ENCODE measurements around the gene SPATA7. TPM values are rescaled to one million over a fixed set of nuclear protein-coding genes. Genes with fewer than 3 reads are reported as not detected.
"Not testable (repeated sequence)": the region's sequence is repeated elsewhere in the genome, so short reads cannot be mapped to it uniquely, and the experiment has no call there.

Gene SPATA7
- total RNA-seq, 4 donors from 2014 or later: 2.8 to 15.7 (median 10.8) TPM

DNA sequence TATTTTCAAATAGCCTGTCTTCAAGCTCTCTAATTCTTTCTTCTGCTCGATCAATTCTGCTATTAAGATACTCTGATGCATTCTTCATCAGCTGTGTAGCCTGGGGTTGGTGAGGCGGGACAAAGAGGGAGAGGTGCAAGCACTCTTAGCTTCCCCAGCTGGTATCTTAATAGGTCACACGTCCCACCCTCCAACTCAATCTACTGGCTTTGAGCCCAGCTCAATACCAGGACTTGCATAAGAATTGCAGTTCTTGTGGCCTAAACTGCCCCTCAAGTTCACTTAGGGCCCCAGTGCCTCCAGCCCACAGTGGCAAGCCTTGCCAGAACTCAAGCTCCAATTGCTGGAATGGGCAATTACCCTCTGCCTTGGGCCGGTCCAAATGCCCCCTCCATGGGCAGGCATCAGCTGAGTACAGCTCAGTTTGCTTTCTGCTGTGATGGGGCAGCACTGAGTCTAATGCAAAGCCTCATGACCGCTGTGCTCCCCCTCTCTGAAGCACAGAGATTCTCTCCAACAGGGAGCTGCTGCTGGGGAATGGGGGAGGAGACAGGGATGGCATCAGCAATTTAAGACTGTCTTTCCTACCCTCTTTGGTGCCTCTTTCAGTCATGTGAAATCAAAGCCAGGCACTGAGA is 5.6 kb upstream of the SPATA7 start:
- H3K27me3 ChIP-seq: no peaks in the 10 kb centered on the region
- H3K9me3 ChIP-seq: no peaks in the 10 kb centered on the region
- TF ChIP-seq POLR2A (IDR thresholded peaks at IDR 0.05): no peak
- TF ChIP-seq, protein P1, sequence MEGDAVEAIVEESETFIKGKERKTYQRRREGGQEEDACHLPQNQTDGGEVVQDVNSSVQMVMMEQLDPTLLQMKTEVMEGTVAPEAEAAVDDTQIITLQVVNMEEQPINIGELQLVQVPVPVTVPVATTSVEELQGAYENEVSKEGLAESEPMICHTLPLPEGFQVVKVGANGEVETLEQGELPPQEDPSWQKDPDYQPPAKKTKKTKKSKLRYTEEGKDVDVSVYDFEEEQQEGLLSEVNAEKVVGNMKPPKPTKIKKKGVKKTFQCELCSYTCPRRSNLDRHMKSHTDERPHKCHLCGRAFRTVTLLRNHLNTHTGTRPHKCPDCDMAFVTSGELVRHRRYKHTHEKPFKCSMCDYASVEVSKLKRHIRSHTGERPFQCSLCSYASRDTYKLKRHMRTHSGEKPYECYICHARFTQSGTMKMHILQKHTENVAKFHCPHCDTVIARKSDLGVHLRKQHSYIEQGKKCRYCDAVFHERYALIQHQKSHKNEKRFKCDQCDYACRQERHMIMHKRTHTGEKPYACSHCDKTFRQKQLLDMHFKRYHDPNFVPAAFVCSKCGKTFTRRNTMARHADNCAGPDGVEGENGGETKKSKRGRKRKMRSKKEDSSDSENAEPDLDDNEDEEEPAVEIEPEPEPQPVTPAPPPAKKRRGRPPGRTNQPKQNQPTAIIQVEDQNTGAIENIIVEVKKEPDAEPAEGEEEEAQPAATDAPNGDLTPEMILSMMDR (IDR thresholded peaks at IDR 0.05): no peak
- no peak for TF ChIP-seq EP300 (IDR thresholded peaks at IDR 0.05; ENCODE audit: low read depth)
- no peak for TF ChIP-seq POLR2AphosphoS5 (IDR thresholded peaks at IDR 0.05)
- no peak for DNase-seq
- in situ Hi-C loops (cut with MboI; ENCODE audit: low pct_ligation_motif_present in 1 of 4, low pct_unique_long_range_greater_than_20kb in 1 of 4, low sequenced_read_pairs in 3 of 4): loop anchor here in 1 of 4 donors (25.0 kb wide), 1 partner anchor 193 kb away; no protein-coding TSS in a partner anchor
- intact Hi-C loops (cut with DNase I; ENCODE audit: low total_unique reads): no loop called here
- peaks cover 0 to 7% (median 2%) of the 10 kb centered on the region in 4 donors for H3K4me1 ChIP-seq
- H3K27ac ChIP-seq: no peak overlapping the region
- H3K36me3 ChIP-seq: no peaks in the 10 kb centered on the region
- 74 to 86% methylated on average over 2 to 5 of the region's 5 CpGs for WGBS, 2 donors (ENCODE audit: low coverage in 1 of 2)
- H3K4me3 ChIP-seq: no peak overlapping the region

- no peak overlapping the region for H3K4me3 ChIP-seq
- H3K9me3 ChIP-seq: no peaks in the 10 kb centered on the region
- H3K36me3 ChIP-seq: no peaks in the 10 kb centered on the region
- H3K27ac ChIP-seq: no peak overlapping the region
- WGBS, 2 donors (ENCODE audit: low coverage in 1 of 2): 40 to 43% methylated on average over 1 to 3 of the region's 3 CpGs
- intact Hi-C loops (cut with DNase I; ENCODE audit: low total_unique reads) (no loop called here), in situ Hi-C loops (cut with MboI; ENCODE audit: low pct_ligation_motif_present in 1 of 4, low pct_unique_long_range_greater_than_20kb in 1 of 4, low sequenced_read_pairs in 3 of 4) (loop anchor here in 1 of 4 donors (25.0 kb wide), 1 partner anchor 193 kb away; no protein-coding TSS in a partner anchor)
- DNase-seq: no peak
- H3K27me3 ChIP-seq: no peaks in the 10 kb centered on the region
- TF ChIP-seq POLR2A (IDR thresholded peaks at IDR 0.05): no peak
- TF ChIP-seq EP300 (IDR thresholded peaks at IDR 0.05; ENCODE audit: low read depth): no peak
- TF ChIP-seq, protein P1 (IDR thresholded peaks at IDR 0.05): no peak
- TF ChIP-seq POLR2AphosphoS5 (IDR thresholded peaks at IDR 0.05): no peak
- peaks cover 0 to 8% (median 2%) of the 10 kb centered on the region in 4 donors for H3K4me1 ChIP-seq
These were observed 5.1 kb upstream of the SPATA7 start for GRCh38 chr14:88380405-88380804.

DNA sequence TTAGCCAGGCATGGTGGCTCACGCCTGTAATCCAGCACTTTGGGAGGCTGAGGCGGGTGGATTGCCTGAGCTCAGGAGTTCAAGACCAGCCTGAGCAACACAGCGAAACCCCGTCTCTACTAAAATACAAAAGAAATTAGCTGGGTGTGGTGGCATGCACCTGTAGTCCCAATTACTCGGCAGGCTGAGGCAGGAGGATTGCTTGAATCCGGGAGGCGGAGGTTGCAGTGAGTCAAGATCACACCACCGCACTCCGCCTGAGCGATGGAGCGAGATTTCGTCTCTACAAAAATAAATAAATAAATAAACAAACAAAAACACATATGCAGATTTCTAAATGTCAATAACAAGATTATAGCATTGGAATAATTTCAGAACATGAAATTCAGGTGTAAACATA is 3.8 kb upstream of the SPATA7 start:
- WGBS, 2 donors (ENCODE audit: low coverage in 1 of 2): 93 to 95% methylated on average over 8 to 12 of the region's 12 CpGs

DNA sequence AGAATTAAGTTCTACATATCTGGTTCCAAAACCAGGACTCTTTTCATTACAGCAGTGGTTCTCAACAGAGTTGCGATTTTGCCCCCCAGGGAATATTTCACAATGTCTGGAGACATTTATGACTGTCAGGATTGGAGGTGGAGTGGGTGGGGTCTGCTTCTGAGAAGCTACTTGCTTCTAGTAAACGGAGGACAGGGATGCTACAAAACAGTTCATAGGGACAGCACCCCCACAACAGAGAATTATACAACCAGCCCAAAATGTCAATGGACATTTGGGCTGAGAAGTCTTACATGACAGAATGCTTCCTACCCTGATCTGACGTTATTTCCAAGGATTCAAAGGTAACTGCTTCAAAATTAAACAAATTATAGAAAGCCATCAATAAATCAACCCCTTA is 739 bp upstream of the SPATA7 start:
- WGBS, 2 donors (ENCODE audit: low coverage in 1 of 2): 9 to 28% methylated on average over 2 to 3 of the region's 3 CpGs
- Histone ChIP-seq H3K4me3 (peak overlapping the region; percentile 62 to 95 (median 74)), H3K36me3 (no peaks in the 10 kb centered on the region), H3K27me3 (no peaks in the 10 kb centered on the region), H3K27ac (peak overlapping the region; percentile 78 to 88 (median 82)), H3K4me1 (peaks cover 0 to 19% (median 7%) of the 10 kb centered on the region in 4 donors), H3K9me3 (no peaks in the 10 kb centered on the region)
- TF ChIP-seq, protein P1 (IDR thresholded peaks at IDR 0.05): no peak
- TF ChIP-seq POLR2A (IDR thresholded peaks at IDR 0.05) (no peak), EP300 (IDR thresholded peaks at IDR 0.05; ENCODE audit: low read depth) (no peak), POLR2AphosphoS5 (IDR thresholded peaks at IDR 0.05) (no peak)
- no peak for DNase-seq
- intact Hi-C loops (cut with DNase I; ENCODE audit: low total_unique reads): no loop called here
- in situ Hi-C loops (cut with MboI; ENCODE audit: low pct_ligation_motif_present in 1 of 4, low pct_unique_long_range_greater_than_20kb in 1 of 4, low sequenced_read_pairs in 3 of 4): loop anchor here in 1 of 4 donors (25.0 kb wide), 1 partner anchor 197 kb away; no protein-coding TSS in a partner anchor

More for the DNA sequence above, 3.8 kb upstream of the SPATA7 start:
- H3K4me1 ChIP-seq: peaks cover 0 to 16% (median 7%) of the 10 kb centered on the region in 4 donors
- H3K27ac ChIP-seq; H3K9me3 ChIP-seq; H3K4me3 ChIP-seq; H3K27me3 ChIP-seq; DNase-seq; intact Hi-C loops (cut with DNase I; ENCODE audit: low total_unique reads); H3K36me3 ChIP-seq: not testable (repeated sequence)
- in situ Hi-C loops (cut with MboI; ENCODE audit: low pct_ligation_motif_present in 1 of 4, low pct_unique_long_range_greater_than_20kb in 1 of 4, low sequenced_read_pairs in 3 of 4): loop anchor here in 1 of 4 donors (25.0 kb wide), 1 partner anchor 194 kb away; no protein-coding TSS in a partner anchor

Measured in transverse colon (tissue), 4 donors.